NK-92 treated with Interleukin-12 subunit alpha and Interleukin-12 subunit beta, amount 100 ng/mL, for 24 hours (cell line): ENCODE data around the gene PHKG2.
A peak's percentile ranks its signal among the peaks of the same experiment; 100 is the strongest.
"Not testable (repeated sequence)": the region's sequence is repeated elsewhere in the genome, so short reads cannot be mapped to it uniquely, and the experiment has no call there.

Experiments
- DNase-seq: peaks from one replicate; lab custom pipeline; 2025; lab: John Stamatoyannopoulos, UW

The PHKG2 gene

GRCh38 chr16:30747799-30748633, at the start of gene PHKG2:
Gene PHKG2, plus strand, starts transcription at chr16:30748425. Its CDS starts 396 bp downstream, at chr16:30748821.
- DNase-seq = peak; percentile 96

GRCh38 chr16:30698816-30699614, 49.2 kb upstream of the PHKG2 start, which contains the start of gene SRCAP:
Gene SRCAP, plus strand, starts transcription at chr16:30699171. Its CDS starts 1,654 bp downstream, at chr16:30700825.
- DNase-seq = peak; percentile 89

GRCh38 chr16:30699615-30700099, 48.6 kb upstream of the PHKG2 start:
- no peak for DNase-seq

- no peak for DNase-seq
Measured at GRCh38 chr16:30700491-30700890, 47.7 kb upstream of the PHKG2 start.

- DNase-seq = no peak
Measured at GRCh38 chr16:30700971-30701370, 47.3 kb upstream of the PHKG2 start.

GRCh38 chr16:30703071-30703470, 45.2 kb upstream of the PHKG2 start:
- not testable (repeated sequence) for DNase-seq

GRCh38 chr16:30703971-30704370, 44.3 kb upstream of the PHKG2 start:
- no peak for DNase-seq

- DNase-seq = no peak
Measured at GRCh38 chr16:30706046-30706445, 42.2 kb upstream of the PHKG2 start.

- DNase-seq = no peak
Measured at GRCh38 chr16:30710971-30711370, 37.3 kb upstream of the PHKG2 start.

GRCh38 chr16:30711712-30712111, 36.5 kb upstream of the PHKG2 start:
- DNase-seq = no peak

- DNase-seq = no peak
Measured at GRCh38 chr16:30715750-30716445, 32.3 kb upstream of the PHKG2 start.

- no peak for DNase-seq
Measured at GRCh38 chr16:30720086-30720485, 28.1 kb upstream of the PHKG2 start.

GRCh38 chr16:30720694-30721093, 27.5 kb upstream of the PHKG2 start:
- DNase-seq = no peak

- no peak for DNase-seq
Measured at GRCh38 chr16:30721167-30721566, 27.1 kb upstream of the PHKG2 start.

GRCh38 chr16:30721606-30722005, 26.6 kb upstream of the PHKG2 start:
- no peak for DNase-seq

GRCh38 chr16:30722443-30722842, 25.8 kb upstream of the PHKG2 start:
- no peak for DNase-seq

- no peak for DNase-seq
Measured at GRCh38 chr16:30722916-30723315, 25.3 kb upstream of the PHKG2 start.

- no peak for DNase-seq
Measured at GRCh38 chr16:30723725-30724355, 24.4 kb upstream of the PHKG2 start.

GRCh38 chr16:30724641-30725417, 23.4 kb upstream of the PHKG2 start:
- no peak for DNase-seq

- no peak for DNase-seq
Measured at GRCh38 chr16:30725418-30725792, 22.8 kb upstream of the PHKG2 start.

GRCh38 chr16:30728321-30728720, 19.9 kb upstream of the PHKG2 start:
- DNase-seq = no peak
